B cell (primary cell): ENCODE measurements around the gene SUPT7L.

Experiments used
- CTCF ChIP-seq: fragments of 200-600 bp; IDR thresholded peaks from one replicate; pipeline ENCODE4 v1.8.0; 2022; ENCODE audit warnings: antibody characterized with exemption, mild to moderate bottlenecking
- EZH2 ChIP-seq: IDR thresholded peaks from 2 replicates; pipeline ENCODE4 v1.6.1; 2012; ENCODE audit warnings: borderline replicate concordance, low read depth, mild to moderate bottlenecking, moderate library complexity, low read length; ENCODE audit not compliant: insufficient read depth, poor library complexity, severe bottlenecking

GRCh38 chr2:27671235-27671634 is 7.8 kb upstream of the SUPT7L start:
- no peak for TF ChIP-seq CTCF
- no peak for TF ChIP-seq EZH2
